Caco-2 (cell line): ENCODE results near the gene EPGN. TPM values are rescaled to one million over a fixed set of nuclear protein-coding genes. Genes with fewer than 3 reads are reported as not detected.

Experiments
- BruUV-seq: library from RNA; stranded (reverse); fragments of 400-500 nt; replicated peaks from 2 replicates; lab custom pipeline; 2021; lab: Mats Ljungman, UMichigan
- CTCF ChIA-PET: fragments of 300-600 bp; sonication (Branson Sonifier 250); formaldehyde crosslinking; loops from one replicate; lab custom pipeline; 2022; ENCODE audit warnings: antibody characterized with exemption; lab: Charles Lee
- POLR2A ChIA-PET: fragments of 300-600 bp; sonication (Branson Sonifier 250); formaldehyde crosslinking; loops from one replicate; lab custom pipeline; 2022; ENCODE audit warnings: antibody characterized with exemption; lab: Charles Lee
- DNase-seq, 2 experiments: peaks; one replicate each; pipeline versions ENCODE4 v3.0.0 to v3.0.0-alpha.2; 2020 to 2022
- H3K27me3 ChIP-seq: replicated peaks from 2 replicates; pipeline ENCODE4 v1.6.0; 2011; ENCODE audit warnings: low read length; ENCODE audit not compliant: control insufficient read depth, insufficient read depth
- H3K36me3 ChIP-seq: 2 replicates; pipeline ENCODE4 v1.5.1; 2011; ENCODE audit warnings: low read length; ENCODE audit not compliant: control insufficient read depth, insufficient read depth
- H3K4me1 ChIP-seq: fragments of 250-450 bp; sonication (Bioruptor Pico); 2 replicates; pipeline ENCODE4 v1.5.1; 2020; ENCODE audit warnings: mild to moderate bottlenecking
- H3K4me3 ChIP-seq: 2 replicates; pipeline ENCODE4 v1.5.1; 2011; ENCODE audit warnings: low read depth, mild to moderate bottlenecking, control low read depth, low read length
- H3K9me3 ChIP-seq: fragments of 250-450 bp; sonication (Bioruptor Pico); 2 replicates; pipeline ENCODE4 v1.5.1; 2020; ENCODE audit warnings: mild to moderate bottlenecking, moderate library complexity
- H3K27ac Mint-ChIP-seq: one replicate; pipeline ENCODE4 v1.8.0; 2022; ENCODE audit warnings: mixed read lengths; ENCODE audit not compliant: unreplicated experiment
- H3K27me3 Mint-ChIP-seq: one replicate; pipeline ENCODE4 v1.8.0; 2022; ENCODE audit warnings: mixed read lengths; ENCODE audit not compliant: insufficient read depth, unreplicated experiment
- H3K36me3 Mint-ChIP-seq: one replicate; pipeline ENCODE4 v1.8.0; 2022; ENCODE audit warnings: mild to moderate bottlenecking, mixed read lengths; ENCODE audit not compliant: insufficient read depth, unreplicated experiment
- H3K4me1 Mint-ChIP-seq: one replicate; pipeline ENCODE4 v1.8.0; 2022; ENCODE audit warnings: low read depth, mixed read lengths; ENCODE audit not compliant: unreplicated experiment
- H3K4me3 Mint-ChIP-seq: one replicate; pipeline ENCODE4 v1.8.0; 2022; ENCODE audit warnings: mild to moderate bottlenecking, moderate library complexity, mixed read lengths; ENCODE audit not compliant: unreplicated experiment
- H3K9me3 Mint-ChIP-seq: one replicate; pipeline ENCODE4 v1.8.0; 2022; ENCODE audit warnings: mixed read lengths; ENCODE audit not compliant: unreplicated experiment
- CTCF ChIP-seq, 2 experiments: fragments of 200-600 bp in 1 of 2; IDR thresholded peaks; 1 replicate in 1 of 2; 2 replicates in 1 of 2; pipeline versions ENCODE4 v1.5.1 to v1.8.0; 2011 to 2022; ENCODE audit warnings: antibody characterized with exemption in 1 of 2, control low read depth in 1 of 2, inconsistent platforms in 1 of 2, low read depth in 1 of 2, low read length in 1 of 2, mild to moderate bottlenecking in 1 of 2, moderate library complexity in 1 of 2; ENCODE audit not compliant: insufficient read depth in 1 of 2, severe bottlenecking in 1 of 2, unreplicated experiment in 1 of 2
- intact Hi-C: fragments of 100-400 bp; cut with micrococcal nuclease; formaldehyde crosslinking; loops from one replicate; pipeline ENCODE4 v1.10.0; 2022; ENCODE audit not compliant: unreplicated experiment
- total RNA-seq: library from RNA; stranded (reverse); gene quantifications from 2 replicates; pipeline ENCODE4 v1.2.3, GENCODE V29; 2022

Gene EPGN
- total RNA-seq, 1 experiment from 2014 or later, result not detected

DNA sequence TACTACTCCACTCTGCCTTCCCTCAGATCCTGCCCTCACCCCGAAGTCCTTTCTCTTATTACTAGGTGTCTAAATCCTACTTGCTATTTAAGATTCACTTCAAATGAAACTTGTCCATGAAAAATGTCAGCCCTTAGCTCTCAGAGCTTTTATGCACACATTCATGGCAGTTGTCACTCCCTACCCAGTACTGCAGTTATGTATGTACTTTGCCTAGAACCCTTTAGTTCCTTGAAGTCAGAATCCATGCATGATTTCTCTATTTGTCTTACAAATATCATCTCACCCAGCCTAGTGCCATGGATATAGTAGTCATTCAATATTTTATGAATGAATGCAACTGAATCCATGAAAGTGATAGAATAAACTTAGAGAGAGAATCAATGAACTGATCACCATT is 3.3 kb upstream of the EPGN start:
- CTCF ChIA-PET, result no interaction called here
- Mint-ChIP-seq H3K27ac (no peak overlapping the region), H3K9me3 (no peaks in the 10 kb centered on the region), H3K36me3 (no peaks in the 10 kb centered on the region), H3K4me3 (no peak overlapping the region), H3K4me1 (no peaks in the 10 kb centered on the region), H3K27me3 (no peaks in the 10 kb centered on the region)
- BruUV-seq, result no TSS peak
- Histone ChIP-seq H3K27me3 (no peaks in the 10 kb centered on the region), H3K4me1 (peaks cover 7% of the 10 kb centered on the region; the same call in 1 of the 2 replicates), H3K36me3 (no peaks in the 10 kb centered on the region), H3K9me3 (no peaks in the 10 kb centered on the region), H3K4me3 (no peak overlapping the region)
- no peak for TF ChIP-seq CTCF (IDR thresholded peaks at IDR 0.05; ENCODE audit: insufficient read depth in 1 of 2, low read depth in 1 of 2, low read length in 1 of 2, severe bottlenecking in 1 of 2, unreplicated experiment in 1 of 2)
- DNase-seq, result no peak
- POLR2A ChIA-PET, result no interaction called here
- intact Hi-C loops, result no loop called here

DNA sequence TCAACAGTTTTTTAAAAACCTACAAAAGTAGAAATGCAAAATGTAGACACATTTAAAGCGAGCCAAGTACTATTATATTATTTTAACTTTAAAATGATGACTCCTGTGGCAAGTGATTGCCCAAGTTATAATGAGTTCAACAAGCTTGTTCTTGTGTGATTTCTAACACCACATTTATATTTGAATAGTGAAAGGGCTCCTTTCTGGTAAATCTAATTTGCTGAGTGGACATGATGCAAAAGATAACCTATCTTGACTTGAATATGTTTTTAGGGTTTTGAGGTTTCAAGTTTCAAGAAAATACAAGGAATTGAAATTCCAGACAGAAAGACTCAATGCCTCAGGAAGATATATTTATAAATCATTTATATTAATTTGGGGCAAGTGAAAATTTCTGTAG is 1.1 kb upstream of the EPGN start:
- BruUV-seq, result no TSS peak
- no peak overlapping the region for H3K4me3 Mint-ChIP-seq
- CTCF ChIA-PET, result interaction anchor here (1.0 to 1.1 kb wide), 2 partner anchors 78 to 118 kb away, joined by 4 to 6 read pairs; no protein-coding TSS in a partner anchor

DNA sequence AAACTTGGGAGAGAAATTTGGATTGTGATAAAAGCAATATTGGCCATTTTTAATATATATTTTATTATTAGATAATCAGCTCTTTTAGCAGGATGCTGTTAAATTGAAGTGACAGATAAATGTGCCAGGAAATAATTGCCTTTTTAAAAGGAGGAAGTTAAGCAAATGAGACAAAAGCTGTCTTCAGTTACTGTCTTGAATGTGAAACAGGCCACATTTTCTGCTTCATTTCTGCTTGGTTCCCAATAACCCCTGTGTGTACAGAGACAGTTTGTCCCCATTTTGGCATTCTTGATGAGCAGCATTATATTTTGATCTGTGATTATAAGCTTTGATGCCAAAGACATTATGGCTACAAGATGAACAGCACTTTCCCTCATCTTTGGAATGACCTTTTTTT is 953 bp downstream of the EPGN start:
- no peaks in the 10 kb centered on the region for H3K27me3 ChIP-seq
- no peaks in the 10 kb centered on the region for H3K4me1 Mint-ChIP-seq
- ChIA-PET POLR2A (no interaction called here), CTCF (no interaction called here)
- H3K4me1 ChIP-seq, result peaks cover 2% of the 10 kb centered on the region; the same call in 1 of the 2 replicates
- H3K4me3 Mint-ChIP-seq, result no peak overlapping the region
- no peaks in the 10 kb centered on the region for H3K36me3 ChIP-seq
- BruUV-seq, result no TSS peak
- no peak for TF ChIP-seq CTCF (IDR thresholded peaks at IDR 0.05; ENCODE audit: insufficient read depth in 1 of 2, low read depth in 1 of 2, low read length in 1 of 2, severe bottlenecking in 1 of 2, unreplicated experiment in 1 of 2)
- no peaks in the 10 kb centered on the region for H3K27me3 Mint-ChIP-seq
- no peaks in the 10 kb centered on the region for H3K36me3 Mint-ChIP-seq
- intact Hi-C loops, result no loop called here
- DNase-seq, result no peak
- H3K27ac Mint-ChIP-seq, result no peak overlapping the region
- H3K9me3 Mint-ChIP-seq, result no peaks in the 10 kb centered on the region
- H3K9me3 ChIP-seq, result no peaks in the 10 kb centered on the region
- H3K4me3 ChIP-seq, result no peak overlapping the region

More for the DNA sequence above, 1.1 kb upstream of the EPGN start:
- no peak for DNase-seq
- H3K27me3 ChIP-seq, result no peaks in the 10 kb centered on the region
- no peak overlapping the region for H3K4me3 ChIP-seq
- intact Hi-C loops, result no loop called here
- H3K4me1 Mint-ChIP-seq, result no peaks in the 10 kb centered on the region
- no peaks in the 10 kb centered on the region for H3K27me3 Mint-ChIP-seq
- no peaks in the 10 kb centered on the region for H3K36me3 ChIP-seq
- no peaks in the 10 kb centered on the region for H3K9me3 ChIP-seq
- peaks cover 7% of the 10 kb centered on the region; the same call in 1 of the 2 replicates for H3K4me1 ChIP-seq
- H3K9me3 Mint-ChIP-seq, result no peaks in the 10 kb centered on the region
- TF ChIP-seq CTCF (IDR thresholded peaks at IDR 0.05; ENCODE audit: insufficient read depth in 1 of 2, low read depth in 1 of 2, low read length in 1 of 2, severe bottlenecking in 1 of 2, unreplicated experiment in 1 of 2), result no peak
- H3K27ac Mint-ChIP-seq, result no peak overlapping the region
- POLR2A ChIA-PET, result no interaction called here
- H3K36me3 Mint-ChIP-seq, result no peaks in the 10 kb centered on the region
